GM19468 (cell line): Measurements from ENCODE around the gene SYNRG.
A peak's percentile ranks its signal among the peaks of the same experiment; 100 is the strongest.
"Not testable (repeated sequence)": the region's sequence is repeated elsewhere in the genome, so short reads cannot be mapped to it uniquely, and the experiment has no call there.

Experiments
- ATAC-seq: cut with Tn5 transposase; IDR thresholded peaks from one replicate; pipeline ENCODE4 v1.9.1; 2021; ENCODE audit warnings: mild to moderate bottlenecking, moderate library complexity, moderate number of reproducible peaks; ENCODE audit not compliant: unreplicated experiment; ENCODE audit errors: extremely low read depth

The SYNRG gene, protein sequence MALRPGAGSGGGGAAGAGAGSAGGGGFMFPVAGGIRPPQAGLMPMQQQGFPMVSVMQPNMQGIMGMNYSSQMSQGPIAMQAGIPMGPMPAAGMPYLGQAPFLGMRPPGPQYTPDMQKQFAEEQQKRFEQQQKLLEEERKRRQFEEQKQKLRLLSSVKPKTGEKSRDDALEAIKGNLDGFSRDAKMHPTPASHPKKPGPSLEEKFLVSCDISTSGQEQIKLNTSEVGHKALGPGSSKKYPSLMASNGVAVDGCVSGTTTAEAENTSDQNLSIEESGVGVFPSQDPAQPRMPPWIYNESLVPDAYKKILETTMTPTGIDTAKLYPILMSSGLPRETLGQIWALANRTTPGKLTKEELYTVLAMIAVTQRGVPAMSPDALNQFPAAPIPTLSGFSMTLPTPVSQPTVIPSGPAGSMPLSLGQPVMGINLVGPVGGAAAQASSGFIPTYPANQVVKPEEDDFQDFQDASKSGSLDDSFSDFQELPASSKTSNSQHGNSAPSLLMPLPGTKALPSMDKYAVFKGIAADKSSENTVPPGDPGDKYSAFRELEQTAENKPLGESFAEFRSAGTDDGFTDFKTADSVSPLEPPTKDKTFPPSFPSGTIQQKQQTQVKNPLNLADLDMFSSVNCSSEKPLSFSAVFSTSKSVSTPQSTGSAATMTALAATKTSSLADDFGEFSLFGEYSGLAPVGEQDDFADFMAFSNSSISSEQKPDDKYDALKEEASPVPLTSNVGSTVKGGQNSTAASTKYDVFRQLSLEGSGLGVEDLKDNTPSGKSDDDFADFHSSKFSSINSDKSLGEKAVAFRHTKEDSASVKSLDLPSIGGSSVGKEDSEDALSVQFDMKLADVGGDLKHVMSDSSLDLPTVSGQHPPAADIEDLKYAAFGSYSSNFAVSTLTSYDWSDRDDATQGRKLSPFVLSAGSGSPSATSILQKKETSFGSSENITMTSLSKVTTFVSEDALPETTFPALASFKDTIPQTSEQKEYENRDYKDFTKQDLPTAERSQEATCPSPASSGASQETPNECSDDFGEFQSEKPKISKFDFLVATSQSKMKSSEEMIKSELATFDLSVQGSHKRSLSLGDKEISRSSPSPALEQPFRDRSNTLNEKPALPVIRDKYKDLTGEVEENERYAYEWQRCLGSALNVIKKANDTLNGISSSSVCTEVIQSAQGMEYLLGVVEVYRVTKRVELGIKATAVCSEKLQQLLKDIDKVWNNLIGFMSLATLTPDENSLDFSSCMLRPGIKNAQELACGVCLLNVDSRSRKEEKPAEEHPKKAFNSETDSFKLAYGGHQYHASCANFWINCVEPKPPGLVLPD (N-terminal part only)

DNA sequence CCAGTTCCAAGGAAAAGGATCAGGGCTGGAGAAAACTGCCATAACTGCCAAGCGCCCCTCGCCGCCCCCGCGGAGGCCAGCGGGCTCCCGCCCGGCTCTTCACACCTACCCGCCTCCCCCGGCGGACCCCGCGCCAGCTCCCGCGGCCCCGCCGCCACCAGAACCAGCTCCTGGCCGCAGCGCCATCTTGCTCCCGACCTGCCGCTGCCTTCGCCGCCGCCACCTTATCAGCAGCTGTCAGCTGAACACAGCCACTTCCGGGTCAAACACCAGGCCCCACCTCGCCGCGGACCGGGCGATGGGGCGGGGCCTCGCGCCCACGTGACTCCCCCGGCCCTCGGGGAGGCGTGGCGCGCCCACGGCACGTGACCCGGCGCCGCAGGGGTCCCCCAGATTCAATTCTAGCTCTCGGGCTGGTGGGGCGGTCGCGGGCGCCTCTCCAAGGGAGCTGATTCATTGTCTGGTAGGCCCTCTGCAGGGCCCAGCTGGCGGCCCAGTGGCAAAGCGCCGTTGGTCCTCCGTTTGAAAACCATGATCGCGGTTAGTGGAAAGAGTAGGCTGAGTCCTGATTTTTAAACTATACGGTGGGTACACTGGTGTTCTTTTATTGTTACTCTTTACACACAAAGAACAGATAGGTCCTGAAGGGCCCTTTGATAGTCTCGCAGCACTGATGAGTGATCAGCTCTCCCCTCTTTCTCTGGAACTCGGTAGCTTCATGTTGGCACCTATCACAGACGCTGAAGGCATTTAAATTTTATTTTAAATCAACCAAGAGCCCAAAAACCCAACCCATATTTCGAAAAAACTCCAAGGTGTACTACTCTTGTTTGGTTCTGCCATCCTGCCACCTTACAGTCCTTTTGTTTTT, at the start of gene SYNRG:
Gene SYNRG (minus strand): TSS at position 249 of the 871 bp plus-strand sequence. CDS start 63 bp downstream, at position 186.
- ATAC-seq = peak; percentile 64

DNA sequence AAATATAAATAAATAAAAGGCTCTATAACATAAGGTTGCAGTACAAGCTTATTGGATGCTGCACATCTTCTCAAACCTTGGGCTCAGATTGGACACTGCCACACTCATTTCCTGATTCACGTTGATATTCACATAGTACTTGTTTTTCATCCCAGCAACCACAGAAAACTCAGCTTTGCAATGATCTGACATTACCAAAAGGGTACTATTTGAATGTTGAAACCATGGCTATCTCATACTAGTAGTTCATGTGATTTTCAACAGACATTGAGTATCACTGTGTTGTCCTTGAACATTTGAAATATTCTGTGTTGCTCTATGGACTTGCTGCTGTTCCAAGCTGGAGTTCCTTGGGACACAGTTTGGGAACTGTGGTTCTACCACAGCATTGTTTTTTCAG, 48.0 kb upstream of the SYNRG start:
- ATAC-seq = no peak

DNA sequence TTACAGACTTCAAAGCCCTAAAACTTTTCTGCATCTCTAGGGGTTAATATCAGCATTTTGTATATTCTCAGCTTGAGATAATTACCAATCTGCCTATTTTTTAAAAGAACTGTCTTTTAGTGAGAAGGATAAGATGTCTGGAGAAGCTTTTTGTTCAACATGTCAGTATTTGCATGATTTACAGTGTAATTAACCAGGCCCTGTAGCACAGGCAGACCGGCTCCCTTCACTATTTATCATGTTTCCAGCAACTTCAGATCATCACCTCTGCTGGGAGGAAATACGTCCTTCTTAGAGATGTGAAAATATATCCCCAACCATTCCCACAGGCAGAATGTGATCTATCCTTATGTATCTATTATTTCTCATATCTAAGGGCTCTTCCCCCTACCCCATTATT, 42.6 kb upstream of the SYNRG start:
- no peak for ATAC-seq

DNA sequence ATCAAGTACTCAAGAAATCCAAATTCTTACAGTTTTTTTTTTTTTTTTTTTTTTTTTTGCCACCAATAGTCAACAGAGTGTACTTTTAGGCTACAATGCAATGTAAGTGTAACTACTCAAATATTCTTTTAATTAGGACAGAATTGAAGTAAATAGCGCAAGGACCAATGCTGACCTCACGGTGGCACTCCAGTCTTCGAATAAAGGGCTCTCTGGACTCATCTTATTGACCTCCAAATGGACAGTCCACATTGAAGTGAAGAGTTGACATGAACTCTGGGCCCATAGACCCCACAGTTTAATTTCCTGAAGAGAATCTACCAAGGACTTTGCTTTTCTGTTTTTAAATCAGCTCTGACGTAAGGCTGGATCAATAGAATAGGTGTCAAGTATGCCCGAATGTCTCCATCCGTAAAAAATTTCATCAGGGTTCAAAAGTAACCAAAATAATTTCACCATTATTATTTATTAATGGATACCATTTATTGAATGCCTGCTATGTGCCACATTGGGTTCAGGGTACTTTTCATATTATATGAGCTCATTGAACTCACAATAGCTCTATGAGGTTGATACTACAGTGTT, 41.3 kb upstream of the SYNRG start:
- no peak for ATAC-seq

DNA sequence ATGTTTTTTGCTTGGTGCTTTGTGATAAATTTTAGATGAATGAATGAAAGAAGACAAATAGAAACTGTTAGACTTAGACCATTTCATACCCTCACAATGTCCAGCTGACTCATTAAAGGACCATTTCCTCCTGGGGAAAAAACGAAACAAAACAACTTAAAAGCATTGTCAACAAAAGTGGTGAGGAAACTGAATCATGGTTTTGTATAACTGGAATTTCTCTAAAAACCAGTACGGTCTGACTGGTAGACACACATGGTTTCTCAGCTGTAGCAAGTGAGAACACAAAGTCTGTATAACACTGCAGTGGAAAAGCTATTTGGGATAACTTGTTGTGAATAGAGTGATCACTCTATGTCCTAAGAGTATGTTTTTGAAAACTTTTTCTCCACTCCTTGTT, 39.3 kb upstream of the SYNRG start:
- ATAC-seq = no peak

DNA sequence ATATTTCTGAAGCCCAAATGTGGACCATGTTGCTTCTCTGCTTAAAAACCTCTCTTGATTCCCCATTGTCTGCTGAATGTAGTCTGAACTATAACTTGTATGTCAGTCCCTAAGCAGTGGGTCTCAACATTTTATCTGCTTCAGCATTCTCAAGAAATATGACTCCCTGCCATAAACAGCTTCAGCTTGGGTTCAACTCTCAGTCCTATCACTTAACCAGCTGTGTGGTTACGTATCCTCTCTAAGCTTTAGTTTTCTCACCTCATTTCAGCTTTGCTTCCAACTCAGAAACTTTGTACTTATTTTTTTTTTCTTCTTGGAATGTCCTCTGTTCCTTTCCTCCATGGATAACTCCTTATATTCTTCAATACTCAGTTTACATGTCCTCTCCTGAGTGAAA, 38.6 kb upstream of the SYNRG start:
- no peak for ATAC-seq

DNA sequence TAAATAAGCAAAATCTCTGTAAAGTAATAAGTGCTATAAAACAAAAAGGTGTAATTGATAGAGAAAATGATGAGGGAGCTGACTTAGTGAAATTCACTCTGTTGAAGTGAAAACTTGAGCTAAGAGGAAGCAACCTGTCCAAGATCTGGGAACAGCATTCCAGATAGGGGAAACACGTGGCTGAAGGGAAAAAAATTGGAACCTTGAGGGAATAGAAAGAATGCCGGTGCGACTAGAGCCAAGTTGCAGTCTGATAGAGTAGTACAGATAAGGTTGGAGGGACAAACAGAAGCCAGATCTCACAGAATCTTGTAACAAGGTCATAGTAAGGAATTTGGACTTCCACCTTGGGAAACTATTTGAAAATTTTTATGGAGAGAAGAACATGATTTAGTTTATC, 34.7 kb upstream of the SYNRG start:
- no peak for ATAC-seq

DNA sequence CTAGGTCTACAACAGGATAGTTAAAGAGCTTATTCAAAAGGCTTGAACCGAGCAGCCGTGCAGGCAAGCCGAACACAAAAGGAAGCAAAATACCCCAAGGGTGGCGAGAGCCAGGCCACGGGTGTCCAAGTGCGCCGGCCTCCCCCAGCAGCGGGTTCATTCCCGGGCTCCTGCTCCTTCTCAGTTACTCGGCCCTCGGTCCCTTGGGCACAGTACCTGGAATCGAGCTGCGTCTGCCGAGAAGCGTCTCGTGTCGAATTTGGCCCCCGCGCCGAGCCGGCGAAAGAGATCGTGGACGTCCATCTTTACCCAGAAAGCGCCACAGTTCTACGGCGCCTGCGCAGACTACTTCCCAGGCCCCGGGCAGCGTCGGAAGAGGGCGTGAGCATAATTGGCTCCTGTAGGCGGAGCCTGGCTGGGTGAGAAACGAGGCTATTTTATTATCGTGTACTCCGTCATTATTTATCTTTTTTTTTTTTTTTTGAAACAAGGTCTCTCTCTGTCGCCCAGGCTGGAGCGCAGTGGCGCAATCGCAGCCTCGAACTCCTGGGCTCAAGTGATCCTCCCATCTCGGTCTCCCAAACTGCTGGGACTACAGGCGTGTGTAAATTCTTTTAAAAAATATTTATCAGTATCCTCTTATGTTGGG, 34.0 kb upstream of the SYNRG start, which contains the start of gene DDX52:
Gene DDX52 (minus strand): TSS at position 329 of the 649 bp plus-strand sequence. CDS start 26 bp downstream, at position 303.
- no peak for ATAC-seq

DNA sequence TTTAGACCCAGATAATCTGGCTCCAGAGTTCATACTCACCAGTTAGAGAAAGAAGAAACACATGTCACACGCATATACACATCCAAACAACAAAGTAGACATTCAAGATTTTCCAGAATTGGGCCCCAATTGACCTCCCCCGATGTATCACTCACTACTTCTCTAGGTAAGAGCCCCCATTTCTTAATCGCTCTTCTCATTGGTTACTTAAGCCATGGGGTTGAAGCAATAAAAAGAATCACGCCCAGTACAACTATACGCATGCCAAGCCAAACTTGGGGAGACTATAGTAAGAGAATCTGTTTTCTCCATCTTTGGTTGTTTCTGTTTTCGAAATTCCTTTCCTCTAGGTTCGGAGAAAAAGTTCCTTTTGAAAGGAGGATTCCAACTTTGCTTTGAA, 33.5 kb upstream of the SYNRG start:
- no peak for ATAC-seq

DNA sequence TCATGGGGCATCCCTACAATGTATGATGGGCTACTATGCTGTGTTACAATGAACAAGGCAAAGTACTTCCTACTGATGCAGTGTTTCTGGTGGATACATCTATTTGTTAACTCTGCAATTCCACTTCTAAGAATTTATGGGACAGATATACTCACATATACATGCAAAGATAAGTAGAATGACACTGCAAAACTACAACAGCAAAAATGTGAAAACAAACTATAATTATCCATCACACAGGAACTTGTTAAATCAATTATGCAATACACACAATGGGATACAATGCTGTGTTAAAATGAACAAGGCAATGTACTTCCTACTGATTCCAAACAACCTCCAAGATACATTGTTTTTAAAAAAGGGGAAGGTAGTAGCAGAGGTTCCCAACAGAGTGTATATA, 30.8 kb upstream of the SYNRG start:
- ATAC-seq = no peak

DNA sequence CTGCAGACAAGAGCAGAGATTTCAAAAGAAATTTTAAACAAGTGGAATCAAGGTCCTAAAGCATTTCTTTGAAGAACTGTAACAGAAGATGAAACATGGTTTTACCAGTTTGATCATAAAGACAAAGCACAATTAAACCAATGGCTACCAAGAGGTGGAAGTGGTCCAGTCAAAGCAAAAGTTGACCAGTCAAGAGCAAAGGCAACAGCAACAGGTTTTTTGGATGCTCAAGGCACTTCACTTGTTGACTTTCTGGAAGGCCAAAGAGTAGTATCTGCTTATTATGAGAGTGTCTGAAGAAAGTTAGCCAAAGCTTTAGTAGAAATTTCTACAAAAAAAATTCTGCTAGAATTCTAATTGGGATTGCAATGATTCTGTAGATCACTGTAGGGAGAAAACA, 28.7 kb upstream of the SYNRG start:
- ATAC-seq = no peak

DNA sequence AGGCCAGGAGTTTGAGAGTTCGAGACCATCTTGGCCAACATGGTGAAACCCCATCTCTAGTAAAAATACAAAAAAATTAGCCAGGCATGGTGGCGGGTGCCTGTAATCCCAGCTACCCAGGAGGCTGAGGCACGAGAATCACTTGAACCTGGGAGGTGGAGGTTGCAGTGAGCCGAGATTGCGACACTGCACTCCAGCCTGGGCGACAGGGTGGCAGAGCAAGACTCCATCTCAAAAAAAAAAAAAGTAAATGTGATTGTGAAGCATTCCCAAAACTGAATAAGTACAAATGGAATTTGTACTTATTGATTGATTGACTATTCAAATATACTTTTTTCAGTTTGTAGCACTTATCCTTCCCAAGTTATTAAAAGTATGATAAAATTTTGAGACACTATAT, 7.2 kb upstream of the SYNRG start:
- ATAC-seq = not testable (repeated sequence)

DNA sequence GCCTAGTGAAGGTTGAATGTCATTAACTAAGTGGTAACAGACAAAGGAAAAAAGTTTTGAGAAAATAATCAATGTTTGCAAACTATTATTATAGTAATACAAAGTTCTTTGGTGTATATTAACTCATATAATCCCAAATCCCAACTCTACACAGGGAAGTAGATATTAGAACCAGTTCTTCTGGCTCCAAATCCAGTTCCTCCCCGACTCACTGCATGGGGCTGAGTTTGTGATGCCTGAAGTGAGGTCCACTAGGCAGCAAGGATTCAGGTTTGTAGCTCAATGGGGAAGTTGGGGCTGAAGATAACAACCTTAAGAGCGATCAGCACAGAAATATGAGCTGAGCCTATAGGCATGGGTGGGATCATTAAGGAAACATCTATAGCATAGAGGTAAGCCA, 5.6 kb upstream of the SYNRG start:
- no peak for ATAC-seq

DNA sequence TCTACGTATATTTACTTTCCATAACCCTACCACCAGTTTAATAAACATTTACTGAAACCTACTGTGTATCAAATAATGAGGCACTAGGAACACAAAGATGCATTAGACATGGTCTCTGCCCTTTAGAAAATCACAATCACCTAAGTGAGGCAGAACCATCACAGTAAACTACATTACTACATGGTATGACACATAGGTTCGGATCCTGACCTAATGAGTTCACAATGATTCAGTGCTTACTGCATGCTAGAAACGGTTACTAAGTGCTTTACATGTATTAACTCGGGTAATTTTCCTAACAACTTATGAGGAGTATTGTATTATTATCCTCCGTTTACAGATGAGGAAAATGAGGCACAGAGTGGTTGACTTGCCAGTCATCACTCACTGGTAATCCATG, 5.2 kb upstream of the SYNRG start:
- no peak for ATAC-seq

DNA sequence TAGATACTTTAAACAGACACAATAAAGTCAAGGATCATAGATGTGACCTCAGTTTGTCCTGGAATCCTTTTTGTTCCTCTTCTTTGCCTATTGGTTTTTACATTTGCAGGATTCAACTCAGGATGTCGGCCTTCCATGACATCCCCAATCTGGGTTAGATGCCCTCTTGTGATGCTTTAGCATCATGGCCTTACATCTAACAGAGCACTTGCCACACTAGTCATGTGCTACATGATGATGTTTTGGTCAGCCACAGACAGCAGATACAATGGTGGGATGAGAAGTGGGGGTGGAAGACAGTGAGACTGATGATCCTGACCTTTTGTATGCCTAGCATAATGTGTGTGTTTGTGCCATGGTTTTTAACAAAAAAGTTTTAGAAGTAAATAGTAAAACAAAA, 1.8 kb upstream of the SYNRG start:
- no peak for ATAC-seq

DNA sequence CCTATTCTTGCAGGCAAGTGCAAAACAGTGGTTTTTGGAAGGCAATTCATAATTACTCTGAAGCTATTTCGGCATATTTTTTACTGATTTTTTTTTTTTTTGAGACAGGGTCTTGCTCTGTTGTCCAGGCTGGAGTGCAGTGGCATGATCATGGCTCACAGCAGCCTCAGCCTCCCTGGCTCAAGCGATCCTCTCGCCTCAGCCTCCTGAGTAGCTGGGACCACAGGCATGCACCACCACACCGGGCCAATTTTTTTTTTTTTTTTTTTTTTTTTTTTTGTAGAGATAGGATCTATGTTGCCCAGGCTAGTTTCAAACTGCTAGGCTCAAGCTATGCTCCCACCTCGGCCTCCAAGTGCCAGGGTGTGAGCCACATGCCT, 813 bp upstream of the SYNRG start:
- ATAC-seq = not testable (repeated sequence)

DNA sequence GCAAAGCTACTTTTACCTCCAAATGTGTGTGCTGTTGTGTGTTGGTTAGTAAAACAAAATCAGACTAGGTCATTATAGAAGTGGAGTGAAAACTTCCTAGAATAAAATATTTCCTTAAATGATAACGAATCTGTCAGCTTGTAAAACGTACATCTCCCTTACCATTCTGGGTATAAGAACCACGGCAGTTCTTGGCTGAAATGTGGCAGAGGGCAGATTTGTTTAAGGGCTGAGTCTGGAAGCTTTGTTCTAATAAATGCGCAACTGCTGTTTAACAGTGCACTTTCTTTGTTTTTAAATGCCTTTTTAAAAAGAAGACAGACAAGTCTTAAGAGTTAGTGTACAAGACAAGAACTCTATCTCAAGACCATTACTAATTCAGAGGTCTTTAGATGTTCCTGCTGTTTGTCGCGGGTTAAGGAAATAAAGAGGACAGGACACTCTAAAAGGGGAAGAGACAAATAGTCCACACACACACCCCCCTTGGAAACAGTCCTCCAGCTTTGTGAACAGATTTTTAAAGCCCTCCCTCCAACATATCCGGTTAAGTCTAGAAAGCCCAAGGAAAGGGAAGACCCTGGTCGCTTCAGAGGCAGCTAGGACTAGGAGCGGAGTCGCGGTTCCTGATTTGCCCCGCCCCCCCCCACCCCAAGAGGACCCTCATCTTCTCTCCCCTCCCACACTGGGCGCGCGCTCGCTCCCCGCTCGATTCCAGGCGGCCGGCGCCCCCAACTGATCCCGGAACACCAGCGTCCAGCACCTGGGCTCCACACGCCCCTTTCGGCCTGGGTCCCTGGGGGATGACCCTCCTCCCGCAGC, 658 bp downstream of the SYNRG start:
- ATAC-seq = no peak
